Activated CD8-positive, alpha-beta memory T cell treated with anti-CD3 and anti-CD28 coated beads, Interleukin-2, amount 10 ng/mL, durations not matched to agents 7 days and 5 days (primary cell): ENCODE results near the gene MPO. TPM values are rescaled to one million over a fixed set of nuclear protein-coding genes. Genes with fewer than 3 reads are reported as not detected.

Source experiments
- ATAC-seq: fragments of 150-1000 bp; cut with Tn5 transposase; one replicate; pipeline ENCODE4 v1.10.0; 2021; ENCODE audit warnings: moderate library complexity
- CTCF ChIA-PET: fragments of 350-600 bp; sonication (Branson Sonifier 250); formaldehyde crosslinking; loops from one replicate; lab custom pipeline; 2021; ENCODE audit warnings: antibody characterized with exemption; lab: Charles Lee
- DNase-seq: peaks from one replicate; pipeline ENCODE4 v3.0.0-alpha.2; 2020
- H3K27ac Mint-ChIP-seq: one replicate; pipeline ENCODE4 v1.8.0; 2021; ENCODE audit warnings: mild to moderate bottlenecking, mixed read lengths
- H3K27me3 Mint-ChIP-seq: one replicate; pipeline ENCODE4 v1.8.0; 2021; ENCODE audit warnings: mixed read lengths
- H3K36me3 Mint-ChIP-seq: one replicate; pipeline ENCODE4 v1.8.0; 2021; ENCODE audit warnings: mild to moderate bottlenecking, mixed read lengths
- H3K4me1 Mint-ChIP-seq: one replicate; pipeline ENCODE4 v1.8.0; 2021; ENCODE audit warnings: mixed read lengths
- H3K4me3 Mint-ChIP-seq: one replicate; pipeline ENCODE4 v1.8.0; 2021; ENCODE audit warnings: mild to moderate bottlenecking, moderate library complexity, mixed read lengths
- H3K9me3 Mint-ChIP-seq: one replicate; pipeline ENCODE4 v1.8.0; 2022; ENCODE audit warnings: low read depth, mixed read lengths
- total RNA-seq, 2 experiments: library from RNA; stranded (reverse); gene quantifications; one replicate each; pipeline ENCODE4 v1.2.3, GENCODE V29; 2021

Gene MPO
- total RNA-seq, 2 experiments from 2014 or later = 0.09 TPM; not detected in 1

DNA sequence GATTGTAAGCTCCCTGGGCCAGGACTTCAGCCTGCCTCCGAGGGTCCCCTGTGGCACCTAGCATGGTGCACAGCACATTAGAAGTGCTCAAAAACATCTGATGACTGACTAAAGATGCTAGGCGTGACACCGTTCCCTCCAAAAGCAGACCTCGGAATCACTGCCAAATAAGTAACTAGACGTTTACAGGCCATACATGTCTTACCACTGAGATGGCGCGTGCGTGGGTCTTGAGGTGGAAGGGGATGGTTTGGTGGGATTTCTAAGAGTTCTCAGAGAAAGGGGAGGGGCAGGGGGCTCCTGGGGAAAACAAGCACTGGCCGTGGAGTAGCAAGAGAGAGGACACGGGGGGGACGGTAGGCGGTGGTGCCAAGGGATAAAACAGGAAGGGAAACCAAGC is 12.4 kb downstream of the MPO start:
- no peaks in the 10 kb centered on the region for H3K36me3 Mint-ChIP-seq
- H3K9me3 Mint-ChIP-seq = no peaks in the 10 kb centered on the region
- DNase-seq (peak; percentile 19), ATAC-seq (no peak)
- peaks cover 2% of the 10 kb centered on the region for H3K4me1 Mint-ChIP-seq
- no peak overlapping the region for H3K4me3 Mint-ChIP-seq
- CTCF ChIA-PET = interaction anchor here (4.1 kb wide), 1 partner anchor 19 kb away, joined by 14 read pairs; no protein-coding TSS in a partner anchor
- H3K27me3 Mint-ChIP-seq = peaks cover 30% of the 10 kb centered on the region
- no peak overlapping the region for H3K27ac Mint-ChIP-seq

DNA sequence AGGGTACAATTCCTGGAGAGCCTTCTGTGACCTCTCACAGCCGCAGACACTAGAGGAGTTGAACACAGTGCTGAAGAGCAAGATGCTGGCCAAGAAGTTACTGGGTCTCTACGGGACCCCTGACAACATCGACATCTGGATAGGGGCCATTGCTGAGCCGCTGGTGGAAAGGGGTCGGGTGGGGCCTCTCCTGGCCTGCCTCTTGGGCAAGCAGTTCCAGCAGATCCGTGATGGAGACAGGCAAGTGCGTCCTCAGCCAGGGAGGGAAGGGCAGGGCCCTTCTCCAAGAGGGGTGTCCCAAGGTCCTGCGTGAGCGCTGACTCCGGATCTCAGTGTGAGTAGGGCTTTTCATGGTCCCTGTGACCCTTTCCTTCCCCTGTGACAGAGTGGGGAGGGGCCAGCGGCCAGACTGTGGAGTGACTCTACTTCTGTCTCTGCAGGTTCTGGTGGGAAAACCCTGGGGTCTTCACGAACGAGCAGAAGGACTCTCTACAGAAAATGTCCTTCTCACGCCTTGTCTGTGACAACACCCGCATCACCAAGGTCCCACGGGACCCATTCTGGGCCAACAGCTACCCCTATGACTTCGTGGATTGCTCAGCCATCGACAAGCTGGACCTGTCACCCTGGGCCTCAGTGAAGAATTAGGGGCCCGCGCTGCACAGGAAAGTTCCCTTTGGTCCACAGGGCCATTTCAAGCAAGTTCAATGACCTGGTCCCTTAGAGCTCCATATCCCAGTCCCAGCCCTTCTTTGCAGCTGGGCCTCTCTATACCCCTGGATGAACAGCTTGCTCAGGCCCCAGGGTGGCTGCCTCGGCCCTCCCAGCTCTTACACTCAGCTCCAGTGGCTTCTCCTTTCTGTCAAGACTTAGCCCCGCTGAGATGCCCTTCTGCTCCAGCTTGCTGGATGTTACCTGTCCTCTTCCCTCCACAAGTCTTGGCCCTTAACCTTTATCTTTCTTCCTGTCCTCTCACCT is 13.1 kb downstream of the MPO start:
- CTCF ChIA-PET = interaction anchor here (4.1 kb wide), 1 partner anchor 18 kb away, joined by 14 read pairs; no protein-coding TSS in a partner anchor
- Mint-ChIP-seq H3K27ac (no peak overlapping the region), H3K9me3 (no peaks in the 10 kb centered on the region), H3K4me1 (no peaks in the 10 kb centered on the region), H3K27me3 (peaks cover 37% of the 10 kb centered on the region), H3K4me3 (no peak overlapping the region), H3K36me3 (no peaks in the 10 kb centered on the region)
- DNase-seq (peak; percentile 31), ATAC-seq (no peak)

- Mint-ChIP-seq H3K27ac (no peak overlapping the region), H3K4me3 (no peak overlapping the region), H3K4me1 (no peaks in the 10 kb centered on the region), H3K9me3 (no peaks in the 10 kb centered on the region), H3K27me3 (peaks cover 50% of the 10 kb centered on the region), H3K36me3 (no peaks in the 10 kb centered on the region)
- CTCF ChIA-PET = interaction anchor here (0.6 to 4.1 kb wide), 2 partner anchors 16 to 19 kb away, joined by 3 to 14 read pairs; no protein-coding TSS in a partner anchor
- no peak for ATAC-seq
- DNase-seq = peak; percentile 5
These were observed 14.5 kb downstream of the MPO start for GRCh38 chr17:58265902-58266875.

- no peaks in the 10 kb centered on the region for H3K4me1 Mint-ChIP-seq
- ATAC-seq (no peak), DNase-seq (no peak)
- H3K9me3 Mint-ChIP-seq = no peaks in the 10 kb centered on the region
- H3K36me3 Mint-ChIP-seq = no peaks in the 10 kb centered on the region
- no peak overlapping the region for H3K27ac Mint-ChIP-seq
- CTCF ChIA-PET = interaction anchor here (2.1 to 4.1 kb wide), 2 partner anchors 13 to 16 kb away, joined by 5 to 14 read pairs; no protein-coding TSS in a partner anchor
- H3K4me3 Mint-ChIP-seq = no peak overlapping the region
- peaks cover 59% of the 10 kb centered on the region for H3K27me3 Mint-ChIP-seq
These were observed 15.5 kb downstream of the MPO start for GRCh38 chr17:58265271-58265670.

GRCh38 chr17:58264407-58265103 is 16.2 kb downstream of the MPO start:
- no peak overlapping the region for H3K4me3 Mint-ChIP-seq
- H3K9me3 Mint-ChIP-seq = no peaks in the 10 kb centered on the region
- peaks cover 61% of the 10 kb centered on the region for H3K27me3 Mint-ChIP-seq
- peak; percentile 27 for DNase-seq
- no peaks in the 10 kb centered on the region for H3K36me3 Mint-ChIP-seq
- no peak for ATAC-seq
- H3K4me1 Mint-ChIP-seq = no peaks in the 10 kb centered on the region
- CTCF ChIA-PET = interaction anchor here (2.1 to 4.1 kb wide), 2 partner anchors 12 to 15 kb away, joined by 5 to 14 read pairs; no protein-coding TSS in a partner anchor
- H3K27ac Mint-ChIP-seq = no peak overlapping the region

DNA sequence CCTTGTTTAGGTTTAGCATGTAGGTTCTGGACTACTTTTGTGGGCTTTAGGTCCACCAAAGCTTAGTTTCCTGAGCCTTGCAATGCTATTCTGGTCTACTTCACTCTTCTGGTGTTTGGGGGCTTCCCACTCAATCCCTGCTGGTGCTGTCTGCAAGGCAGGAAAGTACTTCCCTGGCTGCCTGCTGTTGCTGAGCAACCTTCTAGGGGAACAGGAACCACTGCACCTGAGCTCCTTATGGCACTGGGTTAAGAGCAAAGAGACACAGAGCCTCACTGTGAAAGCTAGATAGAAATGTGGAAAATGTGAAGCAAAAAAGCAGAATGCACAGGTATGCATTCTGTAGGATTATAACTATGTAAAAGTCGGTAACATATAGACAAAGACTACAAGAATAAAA is 17.0 kb downstream of the MPO start:
- Mint-ChIP-seq H3K9me3 (no peaks in the 10 kb centered on the region), H3K27ac (no peak overlapping the region), H3K4me1 (no peaks in the 10 kb centered on the region), H3K27me3 (peaks cover 67% of the 10 kb centered on the region), H3K36me3 (no peaks in the 10 kb centered on the region), H3K4me3 (no peak overlapping the region)
- DNase-seq = peak; percentile 27
- CTCF ChIA-PET = interaction anchor here (2.1 kb wide), 1 partner anchor 11 kb away, joined by 5 read pairs; no protein-coding TSS in a partner anchor
- no peak for ATAC-seq

DNA sequence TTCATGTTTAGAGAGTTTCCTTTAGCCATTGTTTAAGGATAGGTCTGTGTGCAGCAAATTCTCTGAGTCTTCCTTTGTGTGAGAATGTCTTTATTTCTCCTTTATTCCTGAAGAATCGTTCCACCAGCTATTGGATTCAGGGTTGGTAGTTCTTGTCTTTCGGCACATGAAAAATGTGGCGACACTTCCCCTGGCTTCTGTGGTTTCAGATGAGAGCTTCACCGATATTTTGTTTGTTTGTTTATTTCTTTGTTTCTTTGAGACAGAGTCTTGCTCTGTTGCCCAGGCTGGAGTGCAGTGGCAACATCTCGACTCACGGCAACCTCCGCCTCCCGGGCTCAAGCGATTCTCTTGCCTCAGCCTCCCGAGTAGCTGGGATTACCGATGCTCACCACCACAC is 18.6 kb downstream of the MPO start:
- no peaks in the 10 kb centered on the region for H3K4me1 Mint-ChIP-seq
- peaks cover 83% of the 10 kb centered on the region for H3K27me3 Mint-ChIP-seq
- H3K9me3 Mint-ChIP-seq = no peaks in the 10 kb centered on the region
- H3K27ac Mint-ChIP-seq = no peak overlapping the region
- no peak for ATAC-seq
- no peaks in the 10 kb centered on the region for H3K36me3 Mint-ChIP-seq
- no peak overlapping the region for H3K4me3 Mint-ChIP-seq
- CTCF ChIA-PET = no interaction called here
- DNase-seq = peak; percentile 19

DNA sequence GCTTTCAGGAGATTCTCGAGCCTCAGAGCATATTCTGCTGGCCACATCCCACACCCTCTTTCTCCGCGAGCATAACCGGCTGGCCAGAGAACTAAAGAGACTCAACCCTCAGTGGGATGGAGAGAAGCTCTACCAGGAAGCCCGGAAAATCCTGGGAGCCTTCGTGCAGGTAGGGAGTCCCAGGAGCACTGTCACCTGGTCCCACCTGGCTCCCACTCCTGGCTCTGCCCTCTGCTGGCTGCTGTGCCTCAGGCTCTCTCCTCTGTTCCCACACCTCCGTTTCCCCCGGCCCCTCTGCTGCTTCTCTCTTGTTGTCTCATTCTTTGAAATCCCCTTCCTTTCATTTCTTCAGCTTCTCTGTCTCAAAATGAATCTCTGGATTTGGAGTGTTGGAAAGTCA is 25.9 kb downstream of the MPO start:
- ATAC-seq (no peak), DNase-seq (peak; percentile 19)
- no peak overlapping the region for H3K27ac Mint-ChIP-seq
- H3K36me3 Mint-ChIP-seq = no peaks in the 10 kb centered on the region
- H3K4me3 Mint-ChIP-seq = no peak overlapping the region
- H3K9me3 Mint-ChIP-seq = no peaks in the 10 kb centered on the region
- H3K27me3 Mint-ChIP-seq = peaks cover 71% of the 10 kb centered on the region
- CTCF ChIA-PET = no interaction called here
- H3K4me1 Mint-ChIP-seq = peaks cover 5% of the 10 kb centered on the region

GRCh38 chr17:58253082-58253481 is 27.7 kb downstream of the MPO start:
- Mint-ChIP-seq H3K36me3 (no peaks in the 10 kb centered on the region), H3K27me3 (peaks cover 68% of the 10 kb centered on the region), H3K4me1 (peaks cover 15% of the 10 kb centered on the region), H3K9me3 (no peaks in the 10 kb centered on the region), H3K4me3 (no peak overlapping the region), H3K27ac (no peak overlapping the region)
- no peak for DNase-seq
- ATAC-seq = no peak
- CTCF ChIA-PET = interaction anchor here (2.1 kb wide), 1 partner anchor 11 kb away, joined by 5 read pairs; no protein-coding TSS in a partner anchor

DNA sequence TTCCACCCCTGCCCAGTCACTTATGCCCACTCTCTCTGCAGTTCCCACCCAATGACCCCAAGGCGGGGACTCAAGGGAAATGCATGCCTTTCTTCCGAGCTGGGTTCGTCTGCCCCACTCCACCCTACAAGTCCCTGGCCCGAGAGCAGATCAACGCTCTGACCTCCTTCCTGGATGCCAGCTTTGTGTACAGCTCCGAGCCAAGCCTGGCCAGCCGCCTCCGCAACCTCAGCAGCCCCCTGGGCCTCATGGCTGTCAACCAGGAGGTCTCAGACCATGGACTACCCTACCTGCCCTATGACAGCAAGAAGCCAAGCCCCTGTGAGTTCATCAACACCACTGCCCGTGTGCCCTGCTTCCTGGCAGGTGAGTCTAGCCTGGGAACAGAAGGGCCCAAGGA is 28.6 kb downstream of the MPO start:
- Mint-ChIP-seq H3K4me3 (no peak overlapping the region), H3K4me1 (peaks cover 24% of the 10 kb centered on the region), H3K36me3 (no peaks in the 10 kb centered on the region), H3K27me3 (peaks cover 58% of the 10 kb centered on the region), H3K9me3 (no peaks in the 10 kb centered on the region), H3K27ac (no peak overlapping the region)
- no peak for ATAC-seq
- CTCF ChIA-PET = interaction anchor here (1.1 to 3.3 kb wide), 3 partner anchors 12 to 92 kb away, joined by 3 to 11 read pairs (median 5); no protein-coding TSS in a partner anchor
- peak; percentile 38 for DNase-seq

GRCh38 chr17:58250344-58251011 is 30.3 kb downstream of the MPO start:
- no peaks in the 10 kb centered on the region for H3K9me3 Mint-ChIP-seq
- H3K27me3 Mint-ChIP-seq = peaks cover 59% of the 10 kb centered on the region
- no peak overlapping the region for H3K4me3 Mint-ChIP-seq
- DNase-seq = peak; percentile 33
- no peaks in the 10 kb centered on the region for H3K36me3 Mint-ChIP-seq
- H3K4me1 Mint-ChIP-seq = peaks cover 24% of the 10 kb centered on the region
- CTCF ChIA-PET = interaction anchor here (0.5 to 3.3 kb wide), 36 partner anchors 9 to 758 kb away, joined by 3 to 22 read pairs (median 6); partner anchors contain the start of genes HSF5, LPO, MKS1 and MTMR4
- no peak for ATAC-seq
- H3K27ac Mint-ChIP-seq = no peak overlapping the region
